Measurements from ENCODE around the gene SEPHS1.
"Not testable (repeated sequence)": the region's sequence is repeated elsewhere in the genome, so short reads cannot be mapped to it uniquely, and the experiment has no call there.

Gene SEPHS1

GRCh38 chr10:13291821-13292773 is 56.0 kb downstream of the SEPHS1 start:
- no peak for DNase-seq (ENCODE audit: extremely low spot score)
- TF ChIP-seq L3MBTL2 (conservative IDR thresholded peaks at IDR 0.05) = no peak
- ChIA-PET CTCF (no interaction called here), POLR2A (interaction anchor here (1.4 to 1.6 kb wide), 2 partner anchors 8 to 10 kb away, joined by 5 to 8 read pairs; partner anchors contain the start of gene PHYH)

GRCh38 chr10:13291061-13291460 is 57.0 kb downstream of the SEPHS1 start:
- CTCF ChIA-PET = no interaction called here
- DNase-seq (ENCODE audit: extremely low spot score) = no peak
- POLR2A ChIA-PET = interaction anchor here (1.4 kb wide), 1 partner anchor 9 kb away, joined by 5 read pairs; the partner anchor contains the start of gene PHYH
- TF ChIP-seq FOXM1 (IDR thresholded peaks at IDR 0.05; ENCODE audit: borderline replicate concordance) (no peak), ARNT (IDR thresholded peaks at IDR 0.05) (no peak), CTBP1 (IDR thresholded peaks at IDR 0.05; ENCODE audit: borderline replicate concordance) (no peak), LEF1 (IDR thresholded peaks at IDR 0.05; ENCODE audit: borderline replicate concordance) (no peak), ELF4 (IDR thresholded peaks at IDR 0.05) (no peak), FOXA1 (IDR thresholded peaks at IDR 0.05) (no peak), ZNF384 (IDR thresholded peaks at IDR 0.05) (no peak), HDGF (IDR thresholded peaks at IDR 0.05; ENCODE audit: borderline replicate concordance) (no peak), FOXK2 (IDR thresholded peaks at IDR 0.05) (no peak)

DNA sequence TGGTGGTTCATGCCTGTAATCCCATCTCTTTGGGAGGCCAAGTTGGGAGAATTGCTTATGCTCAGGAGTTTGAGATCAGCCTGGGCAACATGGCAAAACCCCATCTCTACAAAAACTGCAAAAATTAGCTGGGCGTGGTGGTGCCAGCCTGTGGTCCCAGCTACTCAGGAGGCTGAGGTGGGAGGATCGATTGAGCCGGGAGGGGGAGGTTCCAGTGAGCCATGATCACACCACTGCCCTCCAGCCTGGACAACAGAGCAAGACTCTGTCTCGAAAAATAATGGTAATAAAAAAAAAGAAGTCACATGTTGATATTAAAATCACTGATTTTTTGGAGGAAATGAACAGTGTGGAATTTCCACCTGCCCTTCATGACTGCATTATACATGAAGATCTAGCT is 64.0 kb downstream of the SEPHS1 start:
- ChIA-PET POLR2A (interaction anchor here (1.0 kb wide), 1 partner anchor 18 kb away, joined by 5 read pairs; no protein-coding TSS in a partner anchor), CTCF (no interaction called here)
- DNase-seq (ENCODE audit: extremely low spot score) = no peak
- TF ChIP-seq NFRKB (IDR thresholded peaks at IDR 0.05) = no peak
- TF ChIP-seq SP1 (IDR thresholded peaks at IDR 0.05) = no peak
- no peak for TF ChIP-seq HDGF (IDR thresholded peaks at IDR 0.05; ENCODE audit: borderline replicate concordance)
- TF ChIP-seq TARDBP (IDR thresholded peaks at IDR 0.05) = no peak
- TF ChIP-seq FOXM1 (IDR thresholded peaks at IDR 0.05; ENCODE audit: borderline replicate concordance) = no peak
- TF ChIP-seq ZNF384 (IDR thresholded peaks at IDR 0.05) = no peak
- TF ChIP-seq LEF1 (IDR thresholded peaks at IDR 0.05; ENCODE audit: borderline replicate concordance) = no peak
- TF ChIP-seq FOXA1 (IDR thresholded peaks at IDR 0.05) = no peak
- TF ChIP-seq BHLHE40 (IDR thresholded peaks at IDR 0.05; ENCODE audit: borderline replicate concordance) = no peak
- no peak for TF ChIP-seq FOXK2 (IDR thresholded peaks at IDR 0.05)

DNA sequence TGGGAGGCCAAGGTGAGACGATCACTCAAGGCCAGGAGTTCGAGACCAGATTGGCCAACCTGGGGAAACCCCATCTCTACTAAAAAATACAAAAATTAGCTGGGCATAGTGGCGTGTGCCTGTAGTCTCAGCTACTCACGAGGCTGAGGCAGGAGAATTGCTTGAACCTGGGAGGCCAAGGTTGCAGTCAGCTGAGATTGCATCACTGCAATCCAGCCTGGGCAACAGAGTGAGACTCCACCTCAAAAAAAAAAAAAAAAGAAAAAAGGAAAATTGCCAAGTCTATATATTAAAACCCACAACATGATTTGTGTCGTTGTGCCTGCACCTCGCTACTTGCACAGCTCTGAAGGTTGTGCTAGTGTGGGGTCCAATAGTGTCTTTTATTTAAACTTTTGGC is 65.7 kb downstream of the SEPHS1 start:
- DNase-seq (ENCODE audit: extremely low spot score); POLR2A ChIA-PET: not testable (repeated sequence)
- CTCF ChIA-PET = interaction anchor here (0.6 kb wide), 1 partner anchor 52 kb away, joined by 8 read pairs; no protein-coding TSS in a partner anchor

GRCh38 chr10:13276749-13277365 is 71.2 kb downstream of the SEPHS1 start:
- DNase-seq (ENCODE audit: extremely low spot score) = no peak
- POLR2A ChIA-PET = interaction anchor here (1.6 kb wide), 1 partner anchor 23 kb away, joined by 6 read pairs; the partner anchor contains the start of gene PHYH
- no peak for TF ChIP-seq NFRKB (IDR thresholded peaks at IDR 0.05)
- no peak for TF ChIP-seq LEF1 (IDR thresholded peaks at IDR 0.05; ENCODE audit: borderline replicate concordance)
- TF ChIP-seq ZNF384 (IDR thresholded peaks at IDR 0.05) = no peak
- TF ChIP-seq FOXA1 (IDR thresholded peaks at IDR 0.05) = no peak
- TF ChIP-seq TARDBP (IDR thresholded peaks at IDR 0.05) = no peak
- no peak for TF ChIP-seq BHLHE40 (IDR thresholded peaks at IDR 0.05; ENCODE audit: borderline replicate concordance)
- no peak for TF ChIP-seq L3MBTL2 (conservative IDR thresholded peaks at IDR 0.05)
- TF ChIP-seq FOXM1 (IDR thresholded peaks at IDR 0.05; ENCODE audit: borderline replicate concordance) = no peak
- TF ChIP-seq HDGF (IDR thresholded peaks at IDR 0.05; ENCODE audit: borderline replicate concordance) = no peak
- no peak for TF ChIP-seq SP1 (IDR thresholded peaks at IDR 0.05)
- no peak for TF ChIP-seq FOXK2 (IDR thresholded peaks at IDR 0.05)
- TF ChIP-seq ARNT (IDR thresholded peaks at IDR 0.05) = no peak
- no peak for TF ChIP-seq SUZ12 (IDR thresholded peaks at IDR 0.05)
- no peak for TF ChIP-seq PKNOX1 (IDR thresholded peaks at IDR 0.05)
- no peak for TF ChIP-seq ELF4 (IDR thresholded peaks at IDR 0.05)
- TF ChIP-seq CTBP1 (IDR thresholded peaks at IDR 0.05; ENCODE audit: borderline replicate concordance) = no peak
- CTCF ChIA-PET = no interaction called here

GRCh38 chr10:13276146-13276545 is 71.9 kb downstream of the SEPHS1 start:
- DNase-seq (ENCODE audit: extremely low spot score); CTCF ChIA-PET: not testable (repeated sequence)
- POLR2A ChIA-PET = interaction anchor here (1.6 kb wide), 1 partner anchor 23 kb away, joined by 6 read pairs; the partner anchor contains the start of gene PHYH

DNA sequence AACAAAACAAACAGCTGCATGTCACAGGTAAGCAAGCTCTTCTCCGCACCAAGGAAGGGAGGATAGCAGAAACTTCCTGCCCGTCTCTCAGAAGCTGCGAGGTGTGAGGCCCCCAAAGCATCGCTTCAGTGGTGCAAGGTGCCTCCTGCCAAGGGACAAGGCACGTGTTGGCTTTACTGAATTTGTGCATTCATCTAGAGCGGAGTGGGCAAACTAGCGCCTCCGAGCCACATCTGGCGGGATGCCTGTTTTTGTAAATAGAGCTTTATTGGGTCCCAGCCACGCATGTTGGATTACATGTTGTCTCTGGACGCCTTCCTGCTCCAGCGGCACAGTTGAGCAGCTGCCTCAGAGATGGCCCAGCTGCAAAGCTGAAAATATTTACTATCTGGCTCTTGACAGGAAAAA is 75.9 kb downstream of the SEPHS1 start:
- TF ChIP-seq ZNF384 (IDR thresholded peaks at IDR 0.05) (no peak), HDGF (IDR thresholded peaks at IDR 0.05; ENCODE audit: borderline replicate concordance) (no peak), PKNOX1 (IDR thresholded peaks at IDR 0.05) (no peak), SUZ12 (IDR thresholded peaks at IDR 0.05) (no peak), FOXM1 (IDR thresholded peaks at IDR 0.05; ENCODE audit: borderline replicate concordance) (no peak), TARDBP (IDR thresholded peaks at IDR 0.05) (no peak)
- CTCF ChIA-PET = no interaction called here
- POLR2A ChIA-PET = interaction anchor here (0.9 to 1.0 kb wide), 2 partner anchors 29 to 30 kb away, joined by 3 to 4 read pairs; no protein-coding TSS in a partner anchor
- no peak for DNase-seq (ENCODE audit: extremely low spot score)
